Tibial nerve (tissue), 3 donors: ENCODE data around the gene HTRA2.

Experiments
- CTCF ChIP-seq, 5 experiments: fragments of 200-600 bp in 3 of 5; fragments of 450-650 bp in 2 of 5; sonication (generic) in 3 of 5; IDR thresholded peaks; one replicate each; pipeline ENCODE4 v1.5.1; 2016 to 2019; ENCODE audit warnings: antibody characterized with exemption in 5 of 5, mild to moderate bottlenecking in 3 of 5, moderate library complexity in 2 of 5
- POLR2A ChIP-seq, 2 donors: fragments of 450-650 bp; IDR thresholded peaks; one replicate each; pipeline ENCODE4 v1.6.1; 2017; ENCODE audit warnings: antibody characterized with exemption in 2 of 2, mild to moderate bottlenecking in 2 of 2, moderate library complexity in 2 of 2

GRCh38 chr2:74567881-74568280 lies 38.1 kb downstream of the HTRA2 start:
- no peak for TF ChIP-seq CTCF (IDR thresholded peaks at IDR 0.05)
- no peak for TF ChIP-seq POLR2A (IDR thresholded peaks at IDR 0.05)
